GM18909 (cell line): ENCODE results near the gene TUT1.
A peak's percentile ranks its signal among the peaks of the same experiment; 100 is the strongest.
"Not testable (repeated sequence)": the region's sequence is repeated elsewhere in the genome, so short reads cannot be mapped to it uniquely, and the experiment has no call there.

Experiments used
- ATAC-seq: cut with Tn5 transposase; IDR thresholded peaks from one replicate; pipeline ENCODE4 v1.9.1; 2021; ENCODE audit warnings: mild to moderate bottlenecking; ENCODE audit not compliant: unreplicated experiment, poor library complexity

The TUT1 gene

GRCh38 chr11:62559626-62560025 is 31.7 kb downstream of the TUT1 start:
- ATAC-seq, result not testable (repeated sequence)

DNA sequence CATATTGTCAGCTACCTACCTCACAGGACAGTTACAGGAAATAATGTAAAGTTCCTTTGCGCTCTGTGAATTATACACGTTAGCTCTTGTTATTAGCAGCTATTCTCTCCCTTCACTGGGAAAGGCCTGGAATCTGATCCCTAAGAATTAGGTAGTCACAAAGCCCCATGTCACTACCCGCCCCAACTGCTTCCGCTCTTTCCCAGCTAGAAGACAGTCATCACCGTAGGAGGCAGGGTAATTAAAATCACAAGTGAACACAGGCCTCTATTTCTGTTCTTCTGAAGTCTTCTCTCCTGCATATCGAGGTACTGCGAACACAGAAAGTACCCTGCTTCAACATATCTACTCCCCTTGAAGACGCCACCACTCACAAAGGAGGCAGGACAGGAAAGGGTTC is 32.1 kb downstream of the TUT1 start:
- no peak for ATAC-seq

DNA sequence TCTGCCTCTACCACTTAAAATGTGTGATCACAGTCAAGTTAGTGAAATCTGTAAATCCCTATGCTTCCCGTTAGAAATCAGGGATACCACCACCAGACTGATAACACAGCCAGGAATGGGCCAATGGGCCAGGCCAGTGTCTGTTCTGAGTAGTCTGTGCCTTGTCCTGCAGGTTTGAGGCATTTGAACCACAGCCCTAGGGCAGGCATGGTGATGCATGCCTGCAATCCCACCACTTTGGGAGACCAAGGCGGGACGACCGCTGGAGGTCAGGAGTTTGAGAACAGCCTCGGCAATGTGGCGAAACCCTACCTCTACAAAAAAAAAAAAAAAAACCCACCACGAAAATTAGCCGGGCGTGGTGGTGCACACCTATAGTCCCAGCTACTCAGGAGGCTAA is 32.7 kb downstream of the TUT1 start:
- ATAC-seq, result no peak

GRCh38 chr11:62556875-62557631 is 34.3 kb downstream of the TUT1 start:
- peak; percentile 18 for ATAC-seq

DNA sequence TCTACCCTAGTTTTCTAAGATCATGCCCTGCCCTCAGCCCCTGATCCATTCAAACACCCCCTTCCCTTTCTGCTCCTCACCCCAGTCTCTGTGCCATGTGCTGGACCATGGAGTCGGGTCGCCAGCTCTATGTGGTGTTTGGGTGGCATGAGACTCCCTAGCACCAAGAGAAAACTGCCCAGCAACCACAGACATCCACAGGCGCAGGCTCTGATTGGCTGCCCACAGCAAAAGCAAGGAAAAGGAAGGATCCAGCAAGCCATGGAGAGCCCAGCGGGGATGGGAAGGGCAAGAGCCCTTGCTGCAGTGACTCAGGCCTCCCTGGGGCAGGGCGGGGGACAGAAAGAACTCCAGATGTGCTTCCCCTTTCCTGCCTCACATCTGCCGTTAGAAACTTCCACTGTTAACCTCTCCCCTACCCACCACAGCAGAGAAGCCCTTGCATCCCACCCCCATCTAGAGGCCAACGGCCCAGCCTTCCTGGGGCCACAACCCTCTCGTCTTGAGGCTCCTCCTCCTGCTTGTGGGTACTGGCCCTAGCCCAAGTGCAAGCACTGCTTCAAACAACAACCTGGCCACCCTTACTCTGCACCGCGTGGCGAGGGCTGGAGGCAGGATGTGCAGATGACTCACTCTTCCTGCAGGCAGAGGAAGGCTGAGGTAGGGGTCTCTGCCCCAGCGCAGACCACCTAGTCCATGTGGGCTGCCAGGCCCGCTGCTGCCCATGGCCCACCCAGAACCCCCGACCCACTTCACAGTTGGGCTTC is 35.0 kb downstream of the TUT1 start:
- ATAC-seq, result peak; percentile 48

GRCh38 chr11:62555464-62556107 is 35.7 kb downstream of the TUT1 start:
- peak; percentile 47 for ATAC-seq

- ATAC-seq, result no peak
Observed at GRCh38 chr11:62554387-62555167, 36.7 kb downstream of the TUT1 start.

DNA sequence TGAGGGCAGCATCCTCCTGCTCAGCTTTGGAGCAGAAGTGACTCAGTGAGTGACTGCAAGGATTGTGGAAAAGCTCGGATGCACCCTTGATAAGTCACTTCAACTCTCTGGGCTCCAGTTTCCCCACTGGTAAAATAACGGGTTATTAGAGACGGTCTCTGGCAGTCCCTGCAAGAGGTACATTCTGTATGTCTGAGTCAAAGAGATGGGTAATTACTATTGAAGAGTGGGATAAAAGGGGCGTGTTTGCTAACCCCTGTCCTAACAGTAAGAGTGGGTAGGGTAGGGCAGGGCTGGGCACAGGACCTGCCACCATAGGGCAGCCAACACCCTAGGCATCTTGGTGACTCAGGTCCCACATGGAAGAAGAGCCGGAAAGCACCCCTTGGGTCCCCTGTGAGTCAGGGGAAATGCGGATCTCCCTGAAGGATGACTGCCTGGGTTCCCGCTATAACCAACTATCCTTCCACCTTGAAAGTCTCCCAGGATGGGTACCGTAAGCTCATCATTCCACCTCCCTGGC is 37.4 kb downstream of the TUT1 start:
- ATAC-seq, result no peak

- ATAC-seq, result no peak
Observed at GRCh38 chr11:62553080-62553838, 38.1 kb downstream of the TUT1 start.

- ATAC-seq, result no peak
Observed at GRCh38 chr11:62552485-62553079, 38.7 kb downstream of the TUT1 start.

- not testable (repeated sequence) for ATAC-seq
Observed at GRCh38 chr11:62550478-62550877, 40.8 kb downstream of the TUT1 start.

DNA sequence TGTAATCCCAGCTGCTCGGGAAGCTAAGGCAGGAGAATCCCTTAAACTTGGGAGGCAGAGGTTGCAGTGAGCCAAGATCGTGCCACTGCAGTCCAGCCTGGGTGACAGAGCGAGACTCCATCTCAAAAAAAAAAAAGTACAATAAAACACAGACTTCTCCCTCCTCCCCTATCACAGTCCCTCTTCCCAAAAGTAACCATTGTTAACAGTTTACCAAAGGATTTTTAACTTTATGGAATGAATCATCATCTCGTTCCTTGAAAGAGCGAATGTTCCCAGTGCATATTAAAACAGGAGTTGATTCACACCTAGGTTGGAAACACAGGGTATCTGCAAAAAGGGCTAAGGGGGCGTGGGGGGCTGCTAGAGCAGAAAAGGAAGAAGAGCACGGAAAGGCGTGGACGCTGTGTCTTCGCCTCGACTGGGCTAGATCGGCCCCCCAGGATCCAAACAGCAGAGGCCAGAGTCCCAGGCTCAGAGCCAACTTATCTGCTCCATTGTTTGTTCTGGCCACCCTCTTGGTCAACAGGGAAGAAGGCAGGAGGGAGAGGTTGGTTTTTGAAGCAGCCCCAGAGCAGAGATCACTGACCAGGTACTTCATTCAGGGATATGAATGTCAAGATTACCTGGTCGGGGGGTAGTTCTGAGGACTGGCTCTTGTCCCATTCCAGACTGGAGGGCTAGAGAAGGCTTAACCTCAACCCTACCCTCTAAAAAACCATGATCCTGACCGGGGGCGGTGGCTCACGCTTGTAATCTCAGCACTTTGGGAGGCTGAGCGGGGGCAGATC is 42.6 kb downstream of the TUT1 start:
- no peak for ATAC-seq

GRCh38 chr11:62547691-62548281 is 43.5 kb downstream of the TUT1 start:
- no peak for ATAC-seq

DNA sequence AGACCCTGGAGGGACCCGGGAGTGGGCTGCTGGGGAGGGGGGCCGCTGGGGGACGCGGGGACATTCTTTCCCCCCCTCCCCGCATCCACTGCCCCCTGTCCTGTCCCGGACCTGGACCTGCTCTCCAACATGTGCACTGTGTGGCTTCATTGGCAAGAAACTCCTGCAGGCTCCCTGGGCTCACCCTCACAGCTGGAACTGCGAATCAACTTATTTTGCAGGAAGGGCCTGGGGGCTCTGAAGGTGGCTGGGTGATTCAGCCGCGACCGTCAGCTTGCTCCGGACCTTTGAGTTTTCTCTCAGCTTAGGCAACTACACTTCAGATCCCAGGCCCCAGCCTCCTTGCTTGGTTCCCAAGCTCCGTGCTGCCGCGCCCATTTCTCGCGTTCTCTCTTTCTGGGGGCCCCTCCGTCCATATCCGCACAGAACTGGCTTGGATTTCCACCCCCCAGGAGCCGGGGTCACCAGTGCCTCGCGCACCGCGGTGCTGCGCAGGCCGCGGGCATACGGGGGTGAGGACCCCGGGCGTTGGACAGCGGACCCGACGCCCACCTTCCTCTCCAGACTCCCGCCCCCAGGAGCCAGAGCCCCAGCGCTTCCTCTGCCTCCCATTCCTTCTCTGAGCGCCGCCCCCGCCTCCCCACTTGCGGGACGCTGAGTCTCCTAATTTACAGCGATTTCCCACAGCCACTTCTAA is 44.2 kb downstream of the TUT1 start:
- no peak for ATAC-seq

GRCh38 chr11:62546244-62546928 is 44.9 kb downstream of the TUT1 start, which contains the start of gene AHNAK:
Gene AHNAK, minus strand, starts transcription at chr11:62546806. Its CDS starts 10,708 bp downstream, at chr11:62536098.
- no peak for ATAC-seq

GRCh38 chr11:62545437-62546243 is 45.7 kb downstream of the TUT1 start:
- no peak for ATAC-seq
